HUDEP-2 (cell line): ENCODE data around the gene GNG7.
"Not testable (repeated sequence)": the region's sequence is repeated elsewhere in the genome, so short reads cannot be mapped to it uniquely, and the experiment has no call there.

ENCODE experiments used
- DNase-seq, 76 experiments: peaks; one replicate each; lab custom pipeline; 2025; ENCODE audit not compliant: unreplicated experiment in 76 of 76; lab: John Stamatoyannopoulos, UW

GNG7 gene

GRCh38 chr19:2580396-2580795 is 122.1 kb downstream of the GNG7 start:
- not testable (repeated sequence) for DNase-seq

DNA sequence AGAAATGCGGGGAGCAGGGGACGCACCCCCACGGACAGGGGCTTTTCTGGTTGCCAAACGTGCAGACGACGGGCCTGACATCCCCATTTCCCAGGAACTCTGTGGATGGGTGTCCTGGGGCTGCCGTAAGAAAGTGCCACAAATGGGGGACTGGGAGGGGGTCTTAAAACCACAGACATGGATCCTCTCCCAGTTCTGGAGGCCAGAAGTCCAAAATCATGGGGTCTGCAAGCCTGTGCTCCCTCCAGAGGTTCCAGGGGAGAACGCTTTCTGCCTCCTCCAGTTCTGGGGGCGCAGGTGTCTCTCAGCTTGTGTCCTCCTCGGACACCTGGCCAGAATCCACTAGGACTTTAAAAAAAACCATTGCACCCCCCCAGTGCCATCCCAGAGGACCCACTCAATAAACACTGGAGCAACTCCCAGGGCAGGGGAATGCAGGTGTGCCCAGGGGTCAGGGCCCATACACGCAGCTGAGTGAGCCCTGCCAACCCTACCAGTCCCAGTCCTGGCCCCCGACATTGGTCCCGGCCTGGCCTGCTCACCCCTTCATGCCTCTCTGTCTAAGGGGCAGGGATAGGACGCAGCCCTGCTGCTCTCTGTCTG is 122.7 kb downstream of the GNG7 start:
- no peak for DNase-seq

DNA sequence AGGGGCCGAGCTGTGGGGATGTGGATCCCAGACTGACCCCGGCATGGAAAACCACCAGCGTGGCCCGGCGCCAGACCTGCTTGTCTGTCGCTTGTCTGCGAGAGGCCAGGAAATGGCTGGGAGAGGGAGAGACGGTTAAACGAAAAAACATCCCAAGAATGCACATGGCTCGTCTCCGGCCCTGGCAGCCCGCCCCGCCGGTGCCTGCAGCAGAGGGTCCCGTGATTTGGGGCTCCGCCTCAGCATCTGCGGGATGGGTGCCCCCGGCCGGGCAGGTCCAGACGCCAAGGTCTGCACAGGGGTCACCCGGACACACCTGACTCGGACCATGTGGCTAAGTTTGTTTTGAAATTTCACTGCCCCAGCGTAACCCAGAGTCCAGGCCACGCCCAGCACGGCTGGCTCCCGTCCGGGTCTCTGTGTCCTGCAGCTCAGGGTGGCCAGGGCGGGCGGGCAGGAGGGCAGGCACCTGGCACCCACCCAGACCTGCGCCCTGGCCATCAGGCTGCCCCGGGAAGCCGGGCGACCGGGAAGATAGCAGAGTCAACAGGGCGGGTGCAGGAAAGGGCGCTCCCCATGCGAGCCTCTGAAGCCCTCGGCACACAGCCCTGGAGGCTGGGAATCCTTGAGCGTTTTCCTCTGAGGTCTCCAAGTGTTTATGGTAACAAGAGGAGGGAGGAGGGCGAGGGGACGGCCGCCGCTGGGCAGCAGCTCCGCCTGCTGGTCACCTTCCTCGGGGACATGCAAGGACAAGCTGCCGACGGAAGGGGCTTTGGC is 123.4 kb downstream of the GNG7 start:
- peak in 42 of 76 experiments; percentile 1 to 63 (median 22) for DNase-seq

DNA sequence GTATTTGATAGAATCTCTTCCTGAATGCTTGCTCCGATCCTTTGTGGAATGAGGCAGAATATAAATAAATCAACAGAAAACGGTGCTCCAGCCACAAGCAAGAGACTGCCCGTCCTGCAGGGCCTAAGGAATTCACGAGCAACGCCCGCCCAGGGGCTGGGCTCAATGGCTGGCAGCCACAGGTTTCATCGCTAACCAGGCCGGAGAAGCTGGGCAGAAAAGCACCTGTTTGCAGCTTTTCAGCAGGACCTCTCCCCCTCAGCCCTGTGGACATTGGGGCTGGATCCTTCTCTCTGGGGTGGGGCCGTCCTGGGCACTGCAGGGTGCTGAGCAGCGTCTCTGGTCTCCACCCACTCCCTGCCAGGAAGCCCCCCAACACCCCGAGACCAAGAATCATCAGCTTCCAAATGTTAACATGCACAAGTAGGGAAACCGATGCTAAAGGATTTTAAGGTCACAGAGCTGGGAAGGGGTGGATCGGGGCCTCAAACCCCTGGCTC is 124.1 kb downstream of the GNG7 start:
- no peak for DNase-seq

- no peak for DNase-seq
Observed at GRCh38 chr19:2577722-2578335, 124.7 kb downstream of the GNG7 start.

GRCh38 chr19:2575734-2576481 is 126.6 kb downstream of the GNG7 start:
- DNase-seq, result no peak

DNA sequence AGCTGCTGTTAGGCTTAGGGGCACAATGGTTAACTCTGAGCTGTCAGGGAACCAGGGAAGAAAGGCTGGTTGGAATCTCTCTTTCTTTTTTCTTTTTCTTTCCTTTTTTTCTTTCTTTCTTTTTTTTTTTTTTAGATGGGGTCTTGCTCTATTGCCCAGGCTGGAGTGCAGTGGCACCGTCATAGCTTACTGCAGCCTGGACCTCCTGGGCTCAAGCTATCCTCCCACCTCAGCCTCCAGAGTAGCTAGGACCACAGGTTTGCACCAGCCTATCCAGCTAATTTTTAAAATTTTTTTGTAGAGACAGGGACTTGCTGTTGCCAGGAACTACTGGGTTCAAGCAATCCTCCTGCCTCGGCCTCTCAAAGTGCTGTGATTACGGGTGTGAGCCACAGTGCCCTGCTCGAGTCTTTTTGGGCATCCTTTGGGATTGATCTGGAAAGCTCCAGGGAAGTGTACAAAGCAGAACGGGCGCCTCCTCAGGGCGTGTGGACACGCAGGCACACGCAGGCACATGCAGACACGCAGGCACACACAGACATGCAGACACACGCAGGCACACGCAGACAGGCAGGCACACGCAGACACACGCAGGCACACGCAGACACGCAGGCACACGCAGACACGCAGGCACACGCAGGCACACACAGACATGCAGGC is 127.4 kb downstream of the GNG7 start:
- no peak for DNase-seq

- no peak for DNase-seq
Observed at GRCh38 chr19:2574478-2574931, 128.0 kb downstream of the GNG7 start.

GRCh38 chr19:2573916-2574315 is 128.6 kb downstream of the GNG7 start:
- no peak for DNase-seq

DNA sequence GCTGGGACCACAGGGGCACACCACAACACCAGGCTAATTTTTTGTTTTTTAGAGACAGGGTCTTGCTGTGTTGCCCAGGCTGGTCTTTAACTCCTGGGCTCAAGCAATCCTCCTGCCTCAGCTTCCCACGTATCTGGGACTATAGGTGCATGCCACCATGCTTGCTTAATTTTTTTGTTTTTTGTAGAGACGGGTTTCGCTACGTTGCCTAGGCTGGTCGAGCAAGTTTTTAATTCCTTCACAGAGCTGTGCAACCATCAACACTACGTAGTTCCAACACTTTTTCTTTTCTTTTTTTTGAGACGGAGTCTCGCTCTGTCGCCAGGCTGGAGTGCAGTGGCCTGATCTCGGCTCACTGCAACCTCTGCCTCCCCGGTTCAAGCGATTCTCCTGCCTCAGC is 130.3 kb downstream of the GNG7 start:
- DNase-seq, result not testable (repeated sequence)

DNA sequence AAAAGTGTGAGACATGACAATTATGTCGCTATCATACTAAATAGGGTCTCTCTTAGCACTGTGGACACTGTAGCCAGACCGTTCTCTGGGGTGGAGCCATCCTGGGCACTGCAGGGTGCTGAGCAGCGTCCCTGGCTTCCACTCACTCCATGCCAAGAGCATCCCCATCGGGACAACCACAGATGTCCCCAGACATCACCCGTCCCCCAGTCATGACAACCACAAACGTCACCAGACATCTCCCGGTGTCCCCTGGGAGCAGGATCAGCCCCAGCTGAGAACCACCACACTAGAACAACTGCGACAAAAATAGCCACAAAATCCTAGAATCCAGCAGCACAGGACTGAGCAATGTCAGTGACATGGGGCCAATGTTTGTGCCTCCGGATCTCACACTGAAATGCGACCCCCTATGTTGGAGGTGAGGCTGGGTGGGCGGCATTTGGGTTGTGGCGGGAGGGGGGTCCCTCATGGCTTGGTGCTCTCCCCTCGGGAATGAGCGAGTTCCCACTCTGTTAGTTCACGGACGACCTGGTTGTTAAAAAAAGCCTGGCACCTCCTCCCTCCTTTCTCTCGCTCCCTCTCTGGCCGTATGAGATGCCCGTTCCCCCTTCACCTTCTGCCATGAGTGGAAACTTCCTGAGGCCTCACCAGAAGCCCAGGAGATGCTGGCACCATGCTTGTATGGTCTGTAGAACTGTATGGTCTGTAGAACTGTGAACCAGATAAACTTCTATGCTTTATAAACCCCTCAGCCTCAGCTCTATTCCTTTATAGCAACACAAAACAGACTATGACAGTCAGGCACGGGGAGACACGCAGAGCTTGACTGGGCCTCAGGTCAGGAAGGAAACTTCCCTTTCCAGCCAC is 132.7 kb downstream of the GNG7 start:
- no peak for DNase-seq

- no peak for DNase-seq
Observed at GRCh38 chr19:2567996-2568395, 134.5 kb downstream of the GNG7 start.

GRCh38 chr19:2567580-2567979 is 134.9 kb downstream of the GNG7 start:
- no peak for DNase-seq

DNA sequence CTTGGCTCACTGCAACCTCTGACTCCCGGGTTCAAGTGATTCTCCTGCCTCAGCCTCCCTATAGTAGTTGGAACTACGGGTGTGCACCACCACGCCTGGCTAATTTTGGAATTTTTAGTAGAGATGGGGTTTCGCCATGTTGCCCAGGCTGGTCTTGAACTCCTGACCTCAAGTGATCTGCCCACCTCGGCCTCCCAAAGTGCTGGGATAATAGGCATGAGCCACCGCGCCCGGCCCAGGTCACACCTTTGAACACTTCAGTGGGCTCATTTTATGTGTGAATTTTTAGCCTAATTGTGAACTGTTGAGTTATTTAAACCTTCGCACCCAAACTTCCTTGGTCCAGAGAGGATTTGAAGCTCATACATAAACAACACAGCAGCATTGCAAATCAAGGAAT is 138.9 kb downstream of the GNG7 start:
- DNase-seq, result not testable (repeated sequence)

DNA sequence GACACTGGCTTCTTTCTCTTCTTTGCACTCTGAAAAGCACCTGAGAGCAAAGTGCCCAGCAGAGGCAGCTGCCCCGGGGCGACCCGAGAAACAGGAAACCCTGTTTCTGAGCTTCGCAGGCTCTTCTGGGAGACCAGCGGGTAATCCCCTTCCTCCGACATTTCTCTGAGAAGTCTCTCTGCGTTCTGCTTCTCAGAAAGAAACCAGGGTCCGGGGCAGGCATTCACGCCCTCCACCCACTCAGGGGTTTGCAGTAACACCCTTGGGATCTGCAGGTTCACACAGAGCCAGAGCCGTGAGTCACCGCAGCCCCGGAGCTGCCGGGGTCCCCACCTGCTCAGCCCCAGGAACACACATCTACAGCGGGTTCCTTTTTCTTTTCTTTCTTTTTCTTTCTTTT is 140.6 kb downstream of the GNG7 start:
- DNase-seq, result no peak

- DNase-seq, result no peak
Observed at GRCh38 chr19:2561221-2561620, 141.3 kb downstream of the GNG7 start.

DNA sequence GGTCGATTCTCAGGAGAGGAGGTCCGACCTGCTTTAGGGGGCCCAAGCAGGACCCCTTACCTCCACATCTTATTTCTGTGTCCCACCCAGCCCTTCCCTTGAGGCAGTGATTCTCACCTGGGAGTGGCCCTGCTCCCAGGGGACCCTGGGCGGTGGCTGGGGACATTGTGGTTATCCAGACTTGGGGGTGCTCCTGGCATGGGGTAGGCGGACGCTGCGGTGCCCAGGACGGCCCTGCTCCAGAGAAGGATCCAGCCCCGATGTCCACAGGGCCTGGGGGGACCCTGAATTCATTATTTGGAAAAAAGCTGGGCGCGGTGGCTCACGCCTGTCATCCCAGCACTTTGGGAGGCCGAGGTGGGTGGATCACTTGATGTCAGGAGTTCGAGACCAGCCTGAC is 142.1 kb downstream of the GNG7 start:
- no peak for DNase-seq

- DNase-seq, result no peak
Observed at GRCh38 chr19:2558543-2558942, 144.0 kb downstream of the GNG7 start.

- not testable (repeated sequence) for DNase-seq
Observed at GRCh38 chr19:2558131-2558530, 144.4 kb downstream of the GNG7 start.

DNA sequence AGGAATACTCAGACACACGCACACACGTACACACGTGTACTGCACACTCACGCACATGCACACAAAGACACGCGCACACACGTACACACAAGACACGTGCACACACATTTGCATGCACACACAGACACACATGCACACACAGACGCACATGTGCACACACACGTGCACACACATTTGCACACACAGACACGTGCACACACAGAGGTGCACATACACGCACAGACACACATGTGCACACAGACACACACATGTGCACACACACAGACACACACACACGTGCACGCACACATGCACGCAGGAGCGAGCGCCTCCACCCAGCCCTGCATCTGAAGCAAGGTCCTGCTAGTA is 145.4 kb downstream of the GNG7 start:
- DNase-seq, result no peak
